HepG2 (cell line): Measurements from ENCODE around the gene MT1F. TPM values are rescaled to one million over a fixed set of nuclear protein-coding genes. Genes with fewer than 3 reads are reported as not detected.
A peak's percentile ranks its signal among the peaks of the same experiment; 100 is the strongest.

Experiments used
- CEBPG ChIP-seq: IDR thresholded peaks from 2 replicates; pipeline ENCODE4 v1.6.1; 2016
- FOXM1 ChIP-seq: sonication (generic); formaldehyde crosslinking; IDR thresholded peaks from 2 replicates; pipeline ENCODE4 v1.5.0; 2020; ENCODE audit warnings: missing genetic modification reagents
- FOXP4 ChIP-seq: sonication (generic); formaldehyde crosslinking; IDR thresholded peaks from 2 replicates; pipeline ENCODE4 v1.4.0; 2020; ENCODE audit warnings: missing genetic modification reagents
- HINFP ChIP-seq: sonication (generic); formaldehyde crosslinking; IDR thresholded peaks from 2 replicates; pipeline ENCODE4 v1.4.0; 2020; ENCODE audit warnings: low read depth, mild to moderate bottlenecking, missing genetic modification reagents
- HNF4G ChIP-seq, 2 experiments: sonication (generic) in 1 of 2; formaldehyde crosslinking in 1 of 2; IDR thresholded peaks; 2 replicates each; pipeline versions ENCODE4 v1.4.0 to v1.6.1; 2011 to 2020; ENCODE audit warnings: borderline replicate concordance in 2 of 2, low read depth in 2 of 2, mild to moderate bottlenecking in 2 of 2, low read length in 1 of 2, missing genetic modification reagents in 1 of 2, moderate library complexity in 1 of 2
- HOXA7 ChIP-seq: sonication (generic); formaldehyde crosslinking; IDR thresholded peaks from 2 replicates; pipeline ENCODE4 v1.8.1; 2022; ENCODE audit warnings: mild to moderate bottlenecking, missing genetic modification reagents, moderate library complexity
- HOXA9 ChIP-seq: sonication (generic); formaldehyde crosslinking; IDR thresholded peaks from 2 replicates; pipeline ENCODE4 v1.8.1; 2022; ENCODE audit warnings: missing genetic modification reagents, mild to moderate bottlenecking, moderate library complexity, borderline replicate concordance
- ISX ChIP-seq: sonication (generic); formaldehyde crosslinking; conservative IDR thresholded peaks from 2 replicates; pipeline ENCODE4 v1.5.0; 2020; ENCODE audit warnings: missing genetic modification reagents
- LBX2 ChIP-seq: sonication (generic); formaldehyde crosslinking; IDR thresholded peaks from 2 replicates; pipeline ENCODE4 v1.5.0; 2020; ENCODE audit warnings: missing genetic modification reagents, mild to moderate bottlenecking, borderline replicate concordance
- NR0B2 ChIP-seq: sonication (generic); formaldehyde crosslinking; IDR thresholded peaks from 2 replicates; pipeline ENCODE4 v1.4.0; 2020; ENCODE audit warnings: mild to moderate bottlenecking, missing genetic modification reagents
- NR1H2 ChIP-seq: sonication (generic); formaldehyde crosslinking; IDR thresholded peaks from 2 replicates; pipeline ENCODE4 v1.8.1; 2022; ENCODE audit warnings: low read depth, missing genetic modification reagents, borderline replicate concordance
- PTBP1 ChIP-seq: fragments of 200-400 bp; formaldehyde crosslinking; IDR thresholded peaks from 2 replicates; pipeline ENCODE4 v1.6.1; 2018; ENCODE audit warnings: low read length, low read depth; ENCODE audit not compliant: poor library complexity, severe bottlenecking
- RELA ChIP-seq: sonication (generic); formaldehyde crosslinking; IDR thresholded peaks from 2 replicates; pipeline ENCODE4 v1.4.0; 2020; ENCODE audit warnings: missing genetic modification reagents
- REXO4 ChIP-seq: sonication (generic); formaldehyde crosslinking; IDR thresholded peaks from 2 replicates; pipeline ENCODE4 v1.8.0; 2022; ENCODE audit warnings: missing genetic modification reagents, mild to moderate bottlenecking, borderline replicate concordance
- SIX4 ChIP-seq: sonication (generic); formaldehyde crosslinking; IDR thresholded peaks from 2 replicates; pipeline ENCODE4 v1.4.0; 2020; ENCODE audit warnings: missing genetic modification reagents
- SOX13 ChIP-seq, 3 experiments: fragments of 450-650 bp in 1 of 3; sonication (generic) in 1 of 3; formaldehyde crosslinking in 1 of 3; IDR thresholded peaks in 2 of 3; conservative IDR thresholded peaks in 1 of 3; 2 replicates each; pipeline versions ENCODE4 v1.5.0 to v1.6.1; 2016 to 2020; ENCODE audit warnings: antibody characterized with exemption in 1 of 3, mild to moderate bottlenecking in 1 of 3, missing compliant biosample characterization in 1 of 3, missing genetic modification reagents in 1 of 3, moderate library complexity in 1 of 3
- SPEN ChIP-seq: sonication (generic); formaldehyde crosslinking; IDR thresholded peaks from 2 replicates; pipeline ENCODE4 v1.5.1; 2020; ENCODE audit warnings: low read depth, mild to moderate bottlenecking, missing genetic modification reagents
- TAF1 ChIP-seq: sonication (generic); formaldehyde crosslinking; IDR thresholded peaks from 2 replicates; pipeline ENCODE4 v1.4.0; 2020; ENCODE audit warnings: missing genetic modification reagents
- ZNF136 ChIP-seq: sonication (generic); formaldehyde crosslinking; IDR thresholded peaks from 2 replicates; pipeline ENCODE4 v1.8.1; 2022; ENCODE audit warnings: low read depth, mild to moderate bottlenecking, moderate library complexity, missing genetic modification reagents
- ZNF432 ChIP-seq: sonication (generic); formaldehyde crosslinking; IDR thresholded peaks from 2 replicates; pipeline ENCODE4 v1.5.0; 2020; ENCODE audit warnings: missing genetic modification reagents, mild to moderate bottlenecking, borderline replicate concordance
- ZNF552 ChIP-seq: sonication (generic); formaldehyde crosslinking; IDR thresholded peaks from 2 replicates; pipeline ENCODE4 v1.9.0; 2022; ENCODE audit warnings: missing genetic modification reagents, mild to moderate bottlenecking, borderline replicate concordance
- ZNF616 ChIP-seq: sonication (generic); formaldehyde crosslinking; IDR thresholded peaks from 2 replicates; pipeline ENCODE4 v1.5.0; 2020; ENCODE audit warnings: low read depth, mild to moderate bottlenecking, missing genetic modification reagents
- ZNF674 ChIP-seq: sonication (generic); formaldehyde crosslinking; IDR thresholded peaks from 2 replicates; pipeline ENCODE4 v1.5.0; 2020; ENCODE audit warnings: low read depth, mild to moderate bottlenecking, missing genetic modification reagents
- ZNF737 ChIP-seq: sonication (generic); formaldehyde crosslinking; IDR thresholded peaks from 2 replicates; pipeline ENCODE4 v1.5.0; 2020; ENCODE audit warnings: missing genetic modification reagents, mild to moderate bottlenecking, borderline replicate concordance
- polyA plus RNA-seq, 8 experiments: library from polyadenylated mRNA; depleted of rRNA in 3 of 8; stranded (reverse) in 7 of 8; unstranded in 1 of 8; fragments of >200 nt; fragmentation: Illumina TruSeq in 4 of 8; extraction: Trizol in 4 of 8; gene quantifications; 2 replicates each; pipeline versions ENCODE4 v1.2.1 to v1.2.3, GENCODE V29; 2011 to 2016; ENCODE audit warnings: low read depth in 4 of 8, missing spikeins in 1 of 8, mixed read lengths in 1 of 8; ENCODE audit not compliant: insufficient read depth in 1 of 8
- total RNA-seq, 5 experiments: library from RNA; depleted of rRNA; stranded (reverse); fragments of >200 nt; fragmentation: Illumina TruSeq; extraction: Trizol; gene quantifications; 2 replicates each; pipeline ENCODE4 v1.2.3, GENCODE V29; 2016; ENCODE audit warnings: low read depth in 1 of 5

Gene MT1F
- total and polyA plus RNA-seq, 2 of the 13 experiments (the other 11 are each of a cell fraction or from before 2014, with no cell fraction given): 1.9 to 169 TPM

GRCh38 chr16:56657555-56658326, at the start of gene MT1F (continued):
- TF ChIP-seq SPEN (CRISPR knock-in tag) (peak; percentile 66; the same call in 1 of the 2 replicates), REXO4 (CRISPR knock-in tag) (no peak), FOXM1 (no peak), HNF4G (IDR thresholded peaks at IDR 0.05; ENCODE audit: borderline replicate concordance, low read depth, low read length) (no peak; the same call in 1 of the 2 replicates), HNF4G (CRISPR knock-in tag; IDR thresholded peaks at IDR 0.05; ENCODE audit: borderline replicate concordance, low read depth) (no peak), ZNF616 (CRISPR knock-in tag) (no peak), RELA (CRISPR knock-in tag) (no peak), TAF1 (CRISPR knock-in tag) (peak; percentile 31; the same call in 1 of the 2 replicates), ZNF136 (no peak), CEBPG (CRISPR knock-in tag) (peak; percentile 87), ZNF432 (no peak), HOXA7 (CRISPR knock-in tag) (no peak), ZNF737 (no peak), ZNF674 (CRISPR knock-in tag) (no peak), NR0B2 (CRISPR knock-in tag) (no peak), SOX13 (IDR thresholded peaks at IDR 0.05) (no peak), SOX13 (CRISPR knock-in tag; conservative IDR thresholded peaks at IDR 0.05 in 1 of 2, IDR thresholded peaks at IDR 0.05 in 1 of 2) (no peak; a peak in 1 of 4 replicates), FOXP4 (no peak), NR1H2 (no peak), LBX2 (CRISPR knock-in tag) (no peak), HOXA9 (no peak), SIX4 (no peak), PTBP1 (no peak), HINFP (CRISPR knock-in tag) (no peak; the same call in 1 of the 2 replicates), ZNF552 (no peak), ISX (CRISPR knock-in tag) (no peak)
